Thymus (tissue), 11 donors: ENCODE measurements around the gene PRC1. TPM values are rescaled to one million over a fixed set of nuclear protein-coding genes. Genes with fewer than 3 reads are reported as not detected.

Experiments
- DNase-seq, 9 donors: peaks; one replicate each; pipeline ENCODE4 v3.0.0-alpha.2; 2013; ENCODE audit warnings: low spot score in 9 of 9, low read depth in 6 of 9, missing footprints in 1 of 9
- H3K27ac ChIP-seq, 2 donors: one replicate each; pipeline ENCODE4 v1.5.1; 2013; ENCODE audit warnings: control low read depth in 1 of 2, low read depth in 1 of 2, low read length in 1 of 2, mild to moderate bottlenecking in 1 of 2, moderate library complexity in 1 of 2
- H3K27me3 ChIP-seq, 2 donors: one replicate each; pipeline ENCODE4 v1.5.1; 2013; ENCODE audit warnings: low read length in 1 of 2; ENCODE audit not compliant: control insufficient read depth in 2 of 2, insufficient read depth in 1 of 2
- H3K36me3 ChIP-seq, 2 donors: one replicate each; pipeline ENCODE4 v1.5.1; 2013; ENCODE audit warnings: low read length in 1 of 2, mild to moderate bottlenecking in 1 of 2, moderate library complexity in 1 of 2; ENCODE audit not compliant: control insufficient read depth in 2 of 2, insufficient read depth in 2 of 2
- H3K4me1 ChIP-seq, 2 donors: one replicate each; pipeline ENCODE4 v1.5.1; 2013; ENCODE audit warnings: low read length in 2 of 2; ENCODE audit not compliant: control insufficient read depth in 2 of 2, insufficient read depth in 2 of 2
- H3K4me3 ChIP-seq, 2 donors: one replicate each; pipeline ENCODE4 v1.5.1; 2013; ENCODE audit warnings: low read length in 2 of 2, control low read depth in 1 of 2, mild to moderate bottlenecking in 1 of 2
- H3K9me3 ChIP-seq, 2 donors: one replicate each; pipeline ENCODE4 v1.5.1; 2013; ENCODE audit warnings: low read length in 1 of 2, mild to moderate bottlenecking in 1 of 2; ENCODE audit not compliant: control insufficient read depth in 2 of 2, insufficient read depth in 1 of 2
- WGBS: extraction: QIAGEN DNeasy Blood & Tissue Kit; methylation state at CpG from one replicate; pipeline ENCODE4 v1.1.7; 2013; 5-methylcytosine and 5-hydroxymethylcytosine counted together
- polyA plus RNA-seq: library from polyadenylated mRNA; stranded (reverse); fragments of 200-250 nt; gene quantifications from one replicate; pipeline ENCODE4 v1.2.3, GENCODE V29; 2013
- total RNA-seq: library from RNA; stranded (reverse); fragments of 120-200 nt; gene quantifications from one replicate; pipeline ENCODE4 v1.2.4, GENCODE V29; 2013
- donor health status: healthy.

Gene PRC1
- total and polyA plus RNA-seq, 2 donors = 18.7 to 90.9 TPM

DNA sequence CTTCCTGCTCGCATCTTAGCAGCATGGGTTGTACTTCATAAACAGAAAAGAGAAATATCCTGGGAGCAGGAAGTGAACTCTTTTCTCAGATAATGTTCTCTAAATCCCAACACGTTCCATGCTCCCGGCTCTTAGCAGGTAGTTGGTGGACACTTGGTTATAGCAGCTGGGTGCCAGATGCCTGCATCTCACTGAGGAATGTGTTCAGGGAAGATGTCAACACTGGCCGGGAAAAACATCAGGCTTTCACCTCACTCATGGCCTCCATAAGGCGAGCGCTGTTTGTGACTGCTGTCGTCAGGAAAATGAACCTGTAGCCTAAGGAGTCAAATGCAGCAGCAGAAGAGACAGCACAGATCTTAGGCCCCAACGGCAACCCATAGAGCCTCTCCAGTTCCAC lies 4.4 kb upstream of the PRC1 start:
- Histone ChIP-seq H3K27ac (no peak overlapping the region), H3K4me1 (peaks cover 0 to 3% of the 10 kb centered on the region in 2 donors), H3K27me3 (no peaks in the 10 kb centered on the region), H3K36me3 (peaks cover 45 to 46% of the 10 kb centered on the region in 2 donors), H3K4me3 (no peak overlapping the region), H3K9me3 (no peaks in the 10 kb centered on the region)
- 92% methylated on average over 8 of the region's 8 CpGs for WGBS
- DNase-seq = no peak

DNA sequence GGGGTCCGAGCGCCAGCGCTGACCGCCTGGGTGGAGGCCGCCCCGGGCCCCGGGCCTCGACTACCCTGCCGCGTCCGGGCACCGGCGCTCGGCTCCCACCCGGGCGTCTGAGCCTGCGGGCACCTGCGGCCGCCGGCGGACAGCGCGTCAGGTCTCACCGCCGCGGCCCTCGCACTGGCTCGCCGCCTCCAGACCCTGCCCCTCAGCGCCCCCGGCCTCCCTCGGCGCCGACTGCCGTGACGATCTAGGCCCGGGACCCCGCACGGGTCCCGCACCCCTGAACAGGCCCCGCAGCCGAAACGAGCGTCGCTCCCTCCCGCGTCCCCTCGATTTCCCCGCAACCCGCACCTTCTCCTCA lies 297 bp downstream of the PRC1 start:
- H3K27ac ChIP-seq = peak overlapping the region; percentile 64 to 89
- no peaks in the 10 kb centered on the region for H3K9me3 ChIP-seq
- no peaks in the 10 kb centered on the region for H3K27me3 ChIP-seq
- no peak for DNase-seq
- peaks cover 13 to 19% of the 10 kb centered on the region in 2 donors for H3K36me3 ChIP-seq
- peaks cover 9 to 14% of the 10 kb centered on the region in 2 donors for H3K4me1 ChIP-seq
- WGBS = under 1% methylated on average over 50 of the region's 50 CpGs
- H3K4me3 ChIP-seq = peak overlapping the region; percentile 84 to 94

DNA sequence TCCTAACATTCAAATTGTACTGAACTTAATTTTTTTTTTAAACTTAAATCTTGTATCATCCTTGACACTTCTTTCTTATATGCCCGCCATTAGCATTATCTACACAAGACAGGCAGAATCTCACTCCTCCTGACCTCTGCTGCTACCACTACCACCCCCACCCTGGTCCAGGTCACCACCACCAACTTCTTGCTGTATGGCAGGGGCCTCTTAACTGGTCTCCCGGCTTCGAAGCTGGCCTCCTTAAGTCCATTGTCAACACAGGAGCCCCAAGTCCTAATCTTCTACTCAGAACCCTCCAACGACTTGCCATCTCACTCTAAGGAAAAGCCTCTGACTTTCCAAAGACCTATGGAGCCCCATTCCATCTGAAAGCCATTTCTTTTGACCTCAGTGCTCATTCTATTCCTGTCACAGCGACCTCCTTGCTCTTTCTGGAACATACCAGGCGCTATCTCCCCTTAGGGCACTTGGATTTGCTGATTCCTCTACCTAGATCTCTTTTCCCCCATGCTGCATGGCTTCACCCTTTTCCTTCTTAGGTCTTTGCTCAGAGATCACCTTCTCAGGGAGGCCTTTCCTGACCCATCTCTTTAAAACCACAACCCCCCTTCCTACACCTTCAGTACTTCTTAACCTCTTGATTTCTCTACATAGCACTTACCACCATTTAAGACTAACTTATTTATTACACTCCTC lies 2.6 kb downstream of the PRC1 start:
- DNase-seq = peak in 2 of 9 donors; percentile 7 to 30
- H3K4me1 ChIP-seq = peaks cover 9 to 25% of the 10 kb centered on the region in 2 donors
- H3K9me3 ChIP-seq = no peaks in the 10 kb centered on the region
- no peak overlapping the region for H3K4me3 ChIP-seq
- WGBS = 98% methylated on average over 6 of the region's 6 CpGs
- peaks cover 0 to 4% of the 10 kb centered on the region in 2 donors for H3K36me3 ChIP-seq
- no peaks in the 10 kb centered on the region for H3K27me3 ChIP-seq
- H3K27ac ChIP-seq = no peak overlapping the region

DNA sequence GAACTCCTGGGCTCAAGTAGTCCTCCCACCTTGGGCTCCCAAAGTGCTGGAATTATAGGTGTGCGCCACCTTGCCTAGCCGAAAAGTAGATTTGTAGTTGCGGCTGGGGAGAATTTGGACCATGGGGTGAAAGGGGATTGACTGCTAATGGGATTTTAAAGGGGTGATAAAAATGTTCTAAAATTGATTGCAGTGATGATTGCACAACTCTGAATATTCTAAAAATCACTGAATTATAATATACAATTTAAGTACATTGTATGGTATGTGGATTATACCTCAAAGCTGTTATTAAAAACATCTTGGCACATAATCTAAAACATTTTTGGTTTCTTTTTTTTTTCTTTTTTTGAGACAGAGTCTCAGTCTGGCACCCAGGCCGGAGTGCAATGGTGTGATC lies 3.9 kb downstream of the PRC1 start:
- Histone ChIP-seq H3K4me1 (peaks cover 9 to 25% of the 10 kb centered on the region in 2 donors), H3K27me3 (no peaks in the 10 kb centered on the region)
- WGBS = 99% methylated on average over 4 of the region's 4 CpGs

DNA sequence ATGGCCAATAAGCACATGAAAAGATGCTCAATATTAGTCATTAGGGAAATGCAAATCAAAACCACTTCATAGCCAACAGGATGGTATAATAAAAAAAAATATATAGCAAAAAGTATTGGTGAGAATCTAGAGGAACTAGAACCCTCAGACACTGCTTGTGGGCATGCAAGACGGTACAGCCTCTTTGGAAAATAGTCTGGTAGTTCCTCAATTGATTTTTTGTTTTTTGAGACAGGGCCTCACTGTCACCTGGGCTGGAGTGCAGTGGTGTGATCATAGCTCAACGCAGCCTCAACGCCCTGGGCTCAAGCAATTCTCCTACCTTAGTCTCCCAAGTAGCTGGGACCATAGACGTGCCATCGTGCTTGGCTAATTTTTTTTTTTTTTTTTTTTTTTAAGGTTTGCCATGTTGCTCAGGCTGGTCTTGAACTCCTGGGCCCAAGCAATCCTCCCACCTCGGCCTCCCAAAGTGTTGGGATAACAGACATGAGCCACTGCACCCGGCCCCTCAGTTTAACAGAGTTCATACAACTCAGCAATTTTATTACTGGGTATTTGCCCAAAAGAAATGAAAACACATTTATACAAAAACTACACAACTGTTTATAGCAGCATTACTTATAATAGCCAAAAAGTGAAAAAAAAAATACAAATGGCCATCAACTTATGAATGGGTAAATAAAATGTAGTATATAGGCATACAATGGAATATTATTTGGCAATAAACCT lies 5.1 kb downstream of the PRC1 start:
- Histone ChIP-seq H3K4me3 (no peak overlapping the region), H3K9me3 (no peaks in the 10 kb centered on the region), H3K4me1 (peaks cover 6 to 25% of the 10 kb centered on the region in 2 donors), H3K27me3 (no peaks in the 10 kb centered on the region), H3K27ac (no peak overlapping the region), H3K36me3 (peaks cover 5 to 14% of the 10 kb centered on the region in 2 donors)
- 91% methylated on average over 7 of the region's 7 CpGs for WGBS
- peak in 1 of 9 donors; percentile 15 for DNase-seq

More for the DNA sequence above, 3.9 kb downstream of the PRC1 start:
- Histone ChIP-seq H3K9me3 (no peaks in the 10 kb centered on the region), H3K36me3 (peaks cover 0 to 9% of the 10 kb centered on the region in 2 donors), H3K27ac (no peak overlapping the region), H3K4me3 (no peak overlapping the region)
- DNase-seq = no peak

DNA sequence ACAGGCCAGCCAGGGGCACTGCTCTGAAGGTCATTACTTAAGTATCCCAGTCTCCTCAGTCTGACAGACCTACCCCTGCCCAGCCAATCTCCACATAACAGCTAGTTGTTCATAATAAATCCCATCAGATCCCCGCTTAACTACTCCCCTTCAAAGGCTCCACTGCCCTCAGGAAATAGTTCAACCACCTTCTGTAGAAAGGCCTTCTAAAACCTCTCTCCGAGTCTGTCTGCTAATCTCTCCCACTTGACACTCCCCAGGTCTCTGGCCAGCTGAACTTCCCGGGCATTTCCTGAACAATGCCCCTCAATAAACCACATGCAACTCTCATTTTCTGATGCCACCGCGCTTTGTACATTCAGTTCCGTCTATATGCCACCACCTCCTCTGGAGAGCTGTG lies 6.0 kb downstream of the PRC1 start:
- Histone ChIP-seq H3K27me3 (no peaks in the 10 kb centered on the region), H3K9me3 (no peaks in the 10 kb centered on the region), H3K36me3 (peaks cover 10 to 22% of the 10 kb centered on the region in 2 donors), H3K27ac (peak overlapping the region in 1 of 2 donors; percentile 12), H3K4me3 (no peak overlapping the region), H3K4me1 (peaks cover 2 to 21% of the 10 kb centered on the region in 2 donors)
- WGBS = 73% methylated on average over 6 of the region's 6 CpGs
- no peak for DNase-seq

DNA sequence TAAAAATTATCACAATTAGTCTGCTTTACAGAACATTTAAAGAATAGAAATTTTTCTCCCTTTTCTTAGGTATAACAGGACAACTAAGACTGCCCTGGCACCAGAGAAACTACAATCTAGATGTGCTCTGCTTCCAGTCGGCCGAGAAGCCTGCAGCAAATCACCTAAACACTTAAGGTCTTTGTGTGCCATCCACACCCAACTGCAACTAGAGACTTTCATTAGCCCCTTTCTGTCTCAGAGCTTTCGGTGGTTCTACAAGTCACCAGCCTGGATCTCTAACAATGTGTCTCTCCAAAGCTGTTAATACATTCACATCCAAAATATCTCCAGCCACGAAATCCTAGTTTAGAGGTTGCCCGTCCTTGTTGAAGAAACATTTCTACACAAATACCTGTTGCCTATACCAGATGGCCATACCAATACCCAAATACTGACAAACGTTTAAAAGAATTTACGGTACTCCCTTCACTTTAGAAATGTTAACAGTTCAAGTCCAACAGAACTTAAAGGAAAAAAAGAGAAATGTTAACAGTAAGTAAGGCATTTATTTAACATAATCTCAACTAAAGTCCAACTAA lies 6.7 kb downstream of the PRC1 start:
- whole genome bisulfite sequencing = 94% methylated on average over 7 of the region's 7 CpGs
- DNase-seq = no peak
- Histone ChIP-seq H3K4me1 (peaks cover 2 to 21% of the 10 kb centered on the region in 2 donors), H3K36me3 (peaks cover 17 to 28% of the 10 kb centered on the region in 2 donors), H3K4me3 (no peak overlapping the region), H3K27me3 (no peaks in the 10 kb centered on the region), H3K27ac (no peak overlapping the region), H3K9me3 (no peaks in the 10 kb centered on the region)

DNA sequence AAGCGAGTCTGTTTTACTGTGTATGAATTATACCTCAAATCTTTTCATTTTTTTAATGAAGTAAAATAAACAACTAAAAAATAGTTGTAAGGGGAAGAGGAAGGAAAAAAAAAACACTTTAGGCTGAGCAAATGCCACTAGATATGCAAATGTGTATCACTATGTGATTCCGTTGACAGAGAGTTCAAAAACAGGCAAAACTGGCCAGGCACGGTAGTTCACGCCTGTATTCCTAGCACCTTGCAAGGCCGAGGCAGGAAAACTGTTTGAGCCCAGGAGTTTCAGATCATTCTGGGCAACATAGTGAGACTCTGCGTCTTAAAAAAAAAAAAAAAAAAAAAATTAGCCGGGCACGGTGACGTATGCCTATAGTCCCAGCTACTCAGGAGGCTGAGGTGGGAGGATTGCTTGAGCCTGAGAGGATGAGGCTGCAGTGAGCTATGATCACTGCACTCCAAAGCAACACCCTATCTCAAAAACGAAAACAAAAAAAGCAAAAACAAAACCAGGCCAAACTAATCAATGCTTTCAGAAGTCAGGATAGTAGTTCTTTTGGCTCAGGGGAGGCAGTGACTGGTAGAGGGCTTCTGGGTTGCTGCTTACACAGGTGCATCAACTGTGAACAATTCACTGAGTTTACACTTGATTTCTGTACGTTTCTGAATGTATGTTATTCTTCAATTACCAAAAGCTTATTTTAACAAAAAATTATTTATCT lies 7.4 kb downstream of the PRC1 start:
- no peak overlapping the region for H3K4me3 ChIP-seq
- peak in 1 of 9 donors; percentile 6 for DNase-seq
- peaks cover 2 to 20% of the 10 kb centered on the region in 2 donors for H3K4me1 ChIP-seq
- no peaks in the 10 kb centered on the region for H3K27me3 ChIP-seq
- no peak overlapping the region for H3K27ac ChIP-seq
- H3K36me3 ChIP-seq = peaks cover 19 to 35% of the 10 kb centered on the region in 2 donors
- H3K9me3 ChIP-seq = no peaks in the 10 kb centered on the region
- WGBS = 92% methylated on average over 11 of the region's 11 CpGs
